ENCODE measurements around the gene CCNY.

DNA sequence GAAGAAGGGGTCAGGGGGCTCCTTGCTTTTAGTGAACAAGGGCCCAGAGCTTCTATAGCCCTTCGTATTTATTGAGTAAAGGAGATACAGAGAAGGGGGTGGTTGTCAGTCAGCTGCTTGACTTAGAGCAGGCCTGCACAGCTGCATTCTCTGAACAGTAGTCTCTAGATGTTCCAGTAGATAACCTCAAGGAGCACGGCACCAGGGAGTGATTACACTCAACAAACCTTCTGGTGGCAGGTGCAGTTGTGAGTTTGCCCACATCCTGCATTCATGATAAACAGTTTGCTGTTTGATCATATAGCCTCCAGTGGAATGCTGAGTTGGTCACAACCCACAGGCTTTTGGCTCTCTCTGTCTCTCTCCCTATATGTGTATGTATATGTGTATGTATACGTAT is 198.8 kb downstream of the CCNY start:
- TF ChIP-seq CTCF (conservative IDR thresholded peaks at IDR 0.05; ENCODE audit: low read length), result no peak
- TF ChIP-seq EZH2phosphoT487 (IDR thresholded peaks at IDR 0.05; ENCODE audit: borderline replicate concordance, low read depth, low read length), result no peak

Measured in OCI-LY7 (cell line).